ENCODE data around the gene NAGPA. TPM values are rescaled to one million over a fixed set of nuclear protein-coding genes. Genes with fewer than 3 reads are reported as not detected.

NAGPA gene
- total RNA-seq, 1 donor from 2014 or later: 6.6 TPM

DNA sequence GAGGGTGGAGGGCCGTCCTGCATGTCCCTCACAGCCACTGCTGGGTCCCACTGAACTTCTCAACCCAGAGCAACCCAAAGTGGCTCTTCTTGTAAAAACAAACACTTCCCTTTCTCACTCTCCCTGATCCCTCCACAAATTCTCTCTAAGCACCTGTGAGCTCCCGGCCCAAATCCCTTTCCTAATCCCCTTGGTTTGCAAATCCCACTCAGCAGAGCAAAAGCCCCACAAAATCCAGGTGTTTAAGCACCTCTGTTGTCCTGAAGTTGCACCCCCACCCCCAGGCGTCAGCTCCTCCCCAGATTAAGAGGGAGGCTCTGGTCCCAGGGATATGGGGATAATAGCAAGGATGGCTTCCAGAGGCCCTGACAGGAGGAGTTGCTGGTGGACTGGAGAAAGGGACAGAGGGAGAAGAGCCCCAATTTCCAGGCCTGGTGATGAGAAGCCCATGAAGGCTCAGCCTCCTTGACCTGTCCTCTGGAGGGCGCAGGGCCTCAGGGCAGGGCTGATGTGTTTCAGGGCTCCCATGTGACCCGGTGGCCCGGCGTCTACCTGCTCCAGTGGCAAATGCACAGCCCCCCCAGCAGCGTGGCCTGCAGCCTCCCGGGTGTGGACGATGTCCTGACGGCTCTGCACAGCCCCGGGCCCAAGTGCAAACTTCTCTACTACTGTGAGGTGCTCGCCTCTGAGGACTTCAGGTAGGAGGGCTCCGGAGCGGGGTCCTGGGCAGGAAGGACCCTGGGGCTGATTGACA, 23.0 kb downstream of the NAGPA start:
- Histone ChIP-seq H3K4me3 (no peak overlapping the region), H3K4me1 (peaks cover 11% of the 10 kb centered on the region), H3K27me3 (ENCODE audit: low read depth) (no peaks in the 10 kb centered on the region), H3K36me3 (peaks cover 18% of the 10 kb centered on the region), H3K9me3 (replicated peaks) (no peaks in the 10 kb centered on the region), H3K27ac (replicated peaks) (no peak overlapping the region)
- DNase-seq: no peak
- TF ChIP-seq, protein P1, sequence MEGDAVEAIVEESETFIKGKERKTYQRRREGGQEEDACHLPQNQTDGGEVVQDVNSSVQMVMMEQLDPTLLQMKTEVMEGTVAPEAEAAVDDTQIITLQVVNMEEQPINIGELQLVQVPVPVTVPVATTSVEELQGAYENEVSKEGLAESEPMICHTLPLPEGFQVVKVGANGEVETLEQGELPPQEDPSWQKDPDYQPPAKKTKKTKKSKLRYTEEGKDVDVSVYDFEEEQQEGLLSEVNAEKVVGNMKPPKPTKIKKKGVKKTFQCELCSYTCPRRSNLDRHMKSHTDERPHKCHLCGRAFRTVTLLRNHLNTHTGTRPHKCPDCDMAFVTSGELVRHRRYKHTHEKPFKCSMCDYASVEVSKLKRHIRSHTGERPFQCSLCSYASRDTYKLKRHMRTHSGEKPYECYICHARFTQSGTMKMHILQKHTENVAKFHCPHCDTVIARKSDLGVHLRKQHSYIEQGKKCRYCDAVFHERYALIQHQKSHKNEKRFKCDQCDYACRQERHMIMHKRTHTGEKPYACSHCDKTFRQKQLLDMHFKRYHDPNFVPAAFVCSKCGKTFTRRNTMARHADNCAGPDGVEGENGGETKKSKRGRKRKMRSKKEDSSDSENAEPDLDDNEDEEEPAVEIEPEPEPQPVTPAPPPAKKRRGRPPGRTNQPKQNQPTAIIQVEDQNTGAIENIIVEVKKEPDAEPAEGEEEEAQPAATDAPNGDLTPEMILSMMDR (IDR thresholded peaks at IDR 0.05; ENCODE audit: borderline replicate concordance): no peak
- intact Hi-C loops (cut with micrococcal nuclease): no loop called here

DNA sequence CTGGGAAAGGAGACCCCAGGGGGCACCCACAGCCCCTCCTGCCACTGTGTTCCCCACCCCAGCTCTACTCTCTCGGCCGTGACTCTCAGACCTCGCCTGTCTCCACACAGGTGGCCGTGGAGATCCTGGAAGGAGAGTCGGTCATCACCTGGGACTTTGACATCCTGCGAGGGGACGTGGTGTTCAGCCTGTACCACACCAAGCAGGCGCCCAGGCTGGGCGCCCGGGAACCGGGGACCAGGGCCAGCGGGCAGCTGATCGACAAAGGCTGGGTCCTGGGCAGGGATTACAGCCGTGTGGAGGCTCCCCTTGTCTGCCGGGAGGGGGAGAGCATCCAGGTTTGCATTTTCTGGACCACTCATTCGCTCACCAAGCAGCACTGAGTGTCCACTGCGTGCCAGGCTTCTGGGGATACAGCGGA, 25.4 kb downstream of the NAGPA start:
- TF ChIP-seq, protein P1 (IDR thresholded peaks at IDR 0.05; ENCODE audit: borderline replicate concordance): no peak
- intact Hi-C loops (cut with micrococcal nuclease): no loop called here
- H3K27ac ChIP-seq (replicated peaks): no peak overlapping the region
- H3K36me3 ChIP-seq: peaks cover 18% of the 10 kb centered on the region
- no peaks in the 10 kb centered on the region for H3K9me3 ChIP-seq (replicated peaks)
- no peak for DNase-seq
- H3K27me3 ChIP-seq (ENCODE audit: low read depth): no peaks in the 10 kb centered on the region
- no peak overlapping the region for H3K4me3 ChIP-seq
- H3K4me1 ChIP-seq: peaks cover 11% of the 10 kb centered on the region

- no peak overlapping the region for H3K27ac ChIP-seq (replicated peaks)
- peaks cover 18% of the 10 kb centered on the region for H3K36me3 ChIP-seq
- H3K27me3 ChIP-seq (ENCODE audit: low read depth): no peaks in the 10 kb centered on the region
- peaks cover 16% of the 10 kb centered on the region for H3K4me1 ChIP-seq
- intact Hi-C loops (cut with micrococcal nuclease): no loop called here
- DNase-seq: no peak
- no peaks in the 10 kb centered on the region for H3K9me3 ChIP-seq (replicated peaks)
- H3K4me3 ChIP-seq: no peak overlapping the region
- TF ChIP-seq, protein P1 (IDR thresholded peaks at IDR 0.05; ENCODE audit: borderline replicate concordance): no peak
Observed at GRCh38 chr16:5007256-5007655, 26.5 kb downstream of the NAGPA start.

DNA sequence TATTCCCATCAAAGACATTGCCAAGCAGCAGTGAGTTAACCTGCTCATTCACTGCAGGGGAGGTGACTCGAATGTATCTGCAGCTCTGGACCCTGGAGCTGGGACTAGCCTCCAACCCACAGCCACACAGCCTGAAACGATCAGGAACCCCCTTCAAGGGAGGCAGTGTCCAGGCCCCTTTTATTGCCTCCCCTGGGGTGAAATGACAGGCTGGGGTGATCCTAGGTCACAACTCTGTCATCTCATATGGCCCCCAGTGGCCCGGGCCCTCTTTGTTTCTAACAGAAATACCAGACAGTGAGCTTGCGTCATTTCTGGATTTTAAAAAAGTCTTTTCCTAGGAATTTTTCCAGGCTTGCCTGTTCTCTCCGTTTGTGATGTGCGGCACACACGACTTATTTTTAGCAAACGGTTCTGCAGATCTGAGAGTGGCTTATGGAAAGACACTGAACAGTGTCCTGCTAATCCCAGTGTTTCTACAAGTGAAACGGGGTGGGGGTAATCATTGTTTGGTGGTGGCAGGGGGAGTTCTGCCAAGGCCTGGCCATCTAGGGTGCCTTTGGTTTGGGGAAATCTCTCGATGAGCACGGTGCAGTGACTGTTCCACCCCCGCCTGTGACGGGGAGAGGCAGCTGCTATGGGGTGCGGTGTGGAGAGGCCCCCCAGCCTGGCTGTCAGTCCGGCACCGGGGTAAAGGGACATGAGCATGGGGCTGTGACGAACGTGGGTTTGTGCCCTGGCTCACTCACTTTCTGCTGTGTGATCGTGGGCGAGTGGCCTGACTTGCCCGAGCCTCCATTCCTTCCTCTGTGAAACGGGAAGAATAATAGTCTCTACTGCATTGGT, 27.2 kb downstream of the NAGPA start:
- TF ChIP-seq, protein P1 (IDR thresholded peaks at IDR 0.05; ENCODE audit: borderline replicate concordance): no peak
- Histone ChIP-seq H3K27ac (replicated peaks) (peak overlapping the region; percentile 19), H3K27me3 (ENCODE audit: low read depth) (no peaks in the 10 kb centered on the region), H3K36me3 (peaks cover 18% of the 10 kb centered on the region), H3K4me3 (peak overlapping the region; percentile 9), H3K9me3 (replicated peaks) (no peaks in the 10 kb centered on the region), H3K4me1 (peaks cover 17% of the 10 kb centered on the region)
- intact Hi-C loops (cut with micrococcal nuclease): no loop called here
- no peak for DNase-seq

DNA sequence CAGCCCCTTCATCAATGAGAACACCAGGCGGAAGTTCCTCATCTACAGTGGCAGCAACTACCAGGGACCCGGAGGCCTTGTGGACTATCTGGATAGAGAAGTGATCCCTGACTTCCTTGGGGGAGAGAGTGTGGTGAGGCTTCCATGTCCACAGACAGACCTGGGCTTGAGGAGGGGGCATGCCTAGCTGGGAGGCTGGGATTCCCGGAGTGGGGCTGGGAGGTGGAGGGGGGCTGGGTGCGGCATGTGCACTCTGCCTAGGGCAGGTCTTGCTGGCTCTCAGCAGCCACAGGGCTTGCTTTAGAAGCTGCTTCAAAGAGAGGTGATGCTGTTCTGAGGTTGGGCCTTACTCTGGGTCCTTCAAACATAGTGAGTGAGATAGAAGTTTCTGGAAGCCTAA, 27.8 kb downstream of the NAGPA start:
- H3K36me3 ChIP-seq: peaks cover 18% of the 10 kb centered on the region
- H3K4me3 ChIP-seq: no peak overlapping the region
- no peak for DNase-seq
- H3K4me1 ChIP-seq: peaks cover 17% of the 10 kb centered on the region
- H3K9me3 ChIP-seq (replicated peaks): no peaks in the 10 kb centered on the region
- H3K27ac ChIP-seq (replicated peaks): peak overlapping the region; percentile 19
- TF ChIP-seq, protein P1 (IDR thresholded peaks at IDR 0.05; ENCODE audit: borderline replicate concordance): no peak
- intact Hi-C loops (cut with micrococcal nuclease): no loop called here
- no peaks in the 10 kb centered on the region for H3K27me3 ChIP-seq (ENCODE audit: low read depth)
